Astrocyte (in vitro differentiated cells and primary cell): ENCODE results near the gene SLC35F1. TPM values are rescaled to one million over a fixed set of nuclear protein-coding genes. Genes with fewer than 3 reads are reported as not detected.

Source experiments
- DNase-seq: peaks from one replicate; pipeline ENCODE4 v3.0.0-alpha.2; 2010; ENCODE audit warnings: low read depth
- FAIRE-seq: peaks from 2 replicates; lab custom pipeline; 2011; peaks lifted over from hg19 to GRCh38; lab: Jason Lieb, UNC
- H2AFZ ChIP-seq: 2 replicates; pipeline ENCODE4 v1.6.0; 2012; ENCODE audit warnings: low read depth, low read length, inconsistent platforms
- H3K27ac ChIP-seq: 2 replicates; pipeline ENCODE4 v1.5.1; 2011; ENCODE audit warnings: low read depth, low read length, inconsistent platforms
- H3K27me3 ChIP-seq: 2 replicates; pipeline ENCODE4 v1.6.0; 2011; ENCODE audit warnings: low read length, inconsistent platforms; ENCODE audit not compliant: insufficient read depth
- H3K36me3 ChIP-seq: 2 replicates; pipeline ENCODE4 v1.5.1; 2011; ENCODE audit warnings: low read length, inconsistent platforms; ENCODE audit not compliant: insufficient read depth
- H3K4me1 ChIP-seq: 2 replicates; pipeline ENCODE4 v1.5.1; 2011; ENCODE audit warnings: low read length, inconsistent platforms; ENCODE audit not compliant: insufficient read depth
- H3K4me2 ChIP-seq: 2 replicates; pipeline ENCODE4 v1.6.0; 2012; ENCODE audit warnings: low read length, inconsistent platforms
- H3K4me3 ChIP-seq: 2 replicates; pipeline ENCODE4 v1.5.1; 2011; ENCODE audit warnings: low read depth, mild to moderate bottlenecking, low read length, inconsistent platforms; ENCODE audit not compliant: insufficient read depth
- H3K79me2 ChIP-seq: 2 replicates; pipeline ENCODE4 v1.6.0; 2012; ENCODE audit warnings: mild to moderate bottlenecking, low read length, inconsistent platforms; ENCODE audit not compliant: insufficient read depth
- H3K9ac ChIP-seq: 2 replicates; pipeline ENCODE4 v1.6.0; 2012; ENCODE audit warnings: mild to moderate bottlenecking, low read length, inconsistent platforms
- H3K9me3 ChIP-seq: 2 replicates; pipeline ENCODE4 v1.5.1; 2012; ENCODE audit warnings: low read depth, mild to moderate bottlenecking, low read length, inconsistent platforms; ENCODE audit not compliant: insufficient read depth
- H4K20me1 ChIP-seq: 2 replicates; pipeline ENCODE4 v1.6.0; 2012; ENCODE audit warnings: low read length, inconsistent platforms; ENCODE audit not compliant: insufficient read depth
- H3K27ac Mint-ChIP-seq: one replicate; pipeline ENCODE4 v1.8.0; 2021; ENCODE audit warnings: mild to moderate bottlenecking, mixed read lengths; ENCODE audit not compliant: unreplicated experiment
- H3K27me3 Mint-ChIP-seq: one replicate; pipeline ENCODE4 v1.8.0; 2021; ENCODE audit warnings: low read depth, mixed read lengths; ENCODE audit not compliant: unreplicated experiment
- H3K36me3 Mint-ChIP-seq: one replicate; pipeline ENCODE4 v1.8.0; 2021; ENCODE audit warnings: low read depth, mixed read lengths; ENCODE audit not compliant: unreplicated experiment
- H3K4me1 Mint-ChIP-seq: one replicate; pipeline ENCODE4 v1.8.0; 2021; ENCODE audit warnings: low read depth, mixed read lengths; ENCODE audit not compliant: unreplicated experiment
- H3K4me3 Mint-ChIP-seq: one replicate; pipeline ENCODE4 v1.8.0; 2021; ENCODE audit warnings: mild to moderate bottlenecking, moderate library complexity, mixed read lengths; ENCODE audit not compliant: unreplicated experiment
- H3K9me3 Mint-ChIP-seq: one replicate; pipeline ENCODE4 v1.8.0; 2021; ENCODE audit warnings: mild to moderate bottlenecking, mixed read lengths; ENCODE audit not compliant: unreplicated experiment
- CTCF ChIP-seq: IDR thresholded peaks from 2 replicates; pipeline ENCODE4 v1.5.1; 2011; ENCODE audit warnings: low read depth, mild to moderate bottlenecking, inconsistent platforms, low read length, moderate library complexity; ENCODE audit not compliant: insufficient read depth
- EZH2 ChIP-seq: IDR thresholded peaks from 2 replicates; pipeline ENCODE4 v1.6.1; 2012; ENCODE audit warnings: mild to moderate bottlenecking, low read length, inconsistent platforms; ENCODE audit not compliant: insufficient read depth
- total RNA-seq: library from RNA; stranded (reverse); gene quantifications from 2 replicates; pipeline ENCODE4 v1.2.1, GENCODE V29; 2021

The SLC35F1 gene
- total RNA-seq, 1 donor from 2014 or later: 1.0 TPM

- H3K27ac Mint-ChIP-seq: no peak overlapping the region
- TF ChIP-seq CTCF (no peak), EZH2 (no peak)
Observed at GRCh38 chr6:118298476-118299427, 391.7 kb downstream of the SLC35F1 start.

GRCh38 chr6:118299457-118299856 is 392.4 kb downstream of the SLC35F1 start:
- DNase-seq (no peak), FAIRE-seq (no peak)
- Histone ChIP-seq H2AFZ (no peak overlapping the region), H3K9me3 (no peaks in the 10 kb centered on the region), H3K4me2 (no peak overlapping the region), H3K27me3 (no peaks in the 10 kb centered on the region), H3K27ac (no peak overlapping the region), H3K79me2 (no peaks in the 10 kb centered on the region), H4K20me1 (no peaks in the 10 kb centered on the region), H3K36me3 (no peaks in the 10 kb centered on the region), H3K4me1 (no peaks in the 10 kb centered on the region), H3K9ac (no peak overlapping the region), H3K4me3 (no peak overlapping the region)
- TF ChIP-seq CTCF (no peak), EZH2 (no peak)
- no peaks in the 10 kb centered on the region for H3K36me3 Mint-ChIP-seq
- H3K4me3 Mint-ChIP-seq: no peak overlapping the region
- H3K27me3 Mint-ChIP-seq: no peaks in the 10 kb centered on the region
- no peaks in the 10 kb centered on the region for H3K9me3 Mint-ChIP-seq
- peaks cover 2% of the 10 kb centered on the region for H3K4me1 Mint-ChIP-seq
- H3K27ac Mint-ChIP-seq: no peak overlapping the region

More at GRCh38 chr6:118298476-118299427, 391.7 kb downstream of the SLC35F1 start:
- no peaks in the 10 kb centered on the region for H3K4me1 ChIP-seq
- no peak overlapping the region for H2AFZ ChIP-seq
- H3K9me3 Mint-ChIP-seq: no peaks in the 10 kb centered on the region
- H3K27ac ChIP-seq: no peak overlapping the region
- H3K4me2 ChIP-seq: no peak overlapping the region
- FAIRE-seq: no peak
- H3K4me1 Mint-ChIP-seq: peaks cover 2% of the 10 kb centered on the region
- no peaks in the 10 kb centered on the region for H3K79me2 ChIP-seq
- H3K4me3 ChIP-seq: no peak overlapping the region
- no peak overlapping the region for H3K9ac ChIP-seq
- H4K20me1 ChIP-seq: no peaks in the 10 kb centered on the region
- no peaks in the 10 kb centered on the region for H3K9me3 ChIP-seq
- H3K36me3 ChIP-seq: no peaks in the 10 kb centered on the region
- peak; percentile 28 for DNase-seq
- no peak overlapping the region for H3K4me3 Mint-ChIP-seq
- H3K36me3 Mint-ChIP-seq: no peaks in the 10 kb centered on the region
- no peaks in the 10 kb centered on the region for H3K27me3 Mint-ChIP-seq
- H3K27me3 ChIP-seq: no peaks in the 10 kb centered on the region

- H3K27me3 ChIP-seq: no peaks in the 10 kb centered on the region
- H3K27ac ChIP-seq: no peak overlapping the region
- Mint-ChIP-seq H3K27ac (no peak overlapping the region), H3K9me3 (no peaks in the 10 kb centered on the region), H3K4me3 (no peak overlapping the region), H3K4me1 (no peaks in the 10 kb centered on the region), H3K27me3 (no peaks in the 10 kb centered on the region), H3K36me3 (no peaks in the 10 kb centered on the region)
- no peak for FAIRE-seq
- no peak overlapping the region for H3K4me2 ChIP-seq
- H3K4me3 ChIP-seq: no peak overlapping the region
- TF ChIP-seq EZH2: no peak
- no peak for TF ChIP-seq CTCF
- no peaks in the 10 kb centered on the region for H3K4me1 ChIP-seq
- H3K9me3 ChIP-seq: no peaks in the 10 kb centered on the region
- no peaks in the 10 kb centered on the region for H3K79me2 ChIP-seq
- no peaks in the 10 kb centered on the region for H3K36me3 ChIP-seq
- H3K9ac ChIP-seq: no peak overlapping the region
- H4K20me1 ChIP-seq: no peaks in the 10 kb centered on the region
- DNase-seq: no peak
- H2AFZ ChIP-seq: no peak overlapping the region
Observed at GRCh38 chr6:118304321-118304720, 397.3 kb downstream of the SLC35F1 start.
